GM19324 (cell line): ENCODE measurements around the gene TIA1.
"Not testable (repeated sequence)": the region's sequence is repeated elsewhere in the genome, so short reads cannot be mapped to it uniquely, and the experiment has no call there.

ENCODE experiments used
- ATAC-seq: cut with Tn5 transposase; IDR thresholded peaks from one replicate; pipeline ENCODE4 v1.9.1; 2021; ENCODE audit warnings: mild to moderate bottlenecking, moderate library complexity; ENCODE audit not compliant: unreplicated experiment, low FRiP score

The TIA1 gene

DNA sequence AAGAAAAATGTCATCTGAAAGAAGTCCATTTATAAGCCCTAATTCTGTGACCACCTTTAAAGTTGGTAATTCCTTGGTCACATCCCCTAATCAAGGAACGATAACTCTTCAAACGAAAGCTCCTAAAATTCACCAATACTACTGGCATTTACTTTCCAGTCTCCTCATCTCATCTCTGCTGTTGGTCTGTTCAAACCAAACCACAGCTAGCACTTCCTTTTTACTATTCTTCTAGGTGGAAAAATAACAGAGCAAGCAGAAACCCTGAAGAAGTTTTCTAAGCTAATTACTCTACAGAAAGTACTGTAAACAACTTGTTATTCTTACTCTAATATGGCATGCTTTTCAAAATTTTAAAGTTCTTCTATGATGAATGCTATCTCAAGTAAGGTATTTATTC lies 21.6 kb downstream of the TIA1 start:
- no peak for ATAC-seq

DNA sequence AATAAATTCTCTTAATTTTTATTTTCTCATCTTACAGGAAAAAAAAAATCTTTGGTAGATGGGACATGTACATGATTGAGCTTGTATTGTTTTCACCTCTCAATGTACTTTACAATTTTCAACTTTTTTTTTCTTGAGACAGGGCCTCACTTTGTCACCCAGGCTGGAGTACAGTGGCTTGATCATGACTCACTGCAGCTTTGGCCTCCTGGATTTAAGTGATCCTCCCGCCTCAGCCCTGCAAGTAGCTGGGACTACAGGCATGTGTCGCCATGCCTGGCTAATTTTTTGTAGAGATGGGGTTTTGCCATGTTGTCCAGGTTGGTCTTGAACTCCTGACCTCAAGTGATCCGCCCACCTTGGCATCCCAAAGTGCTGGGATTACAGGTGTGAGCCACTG lies 25.1 kb downstream of the TIA1 start:
- not testable (repeated sequence) for ATAC-seq

DNA sequence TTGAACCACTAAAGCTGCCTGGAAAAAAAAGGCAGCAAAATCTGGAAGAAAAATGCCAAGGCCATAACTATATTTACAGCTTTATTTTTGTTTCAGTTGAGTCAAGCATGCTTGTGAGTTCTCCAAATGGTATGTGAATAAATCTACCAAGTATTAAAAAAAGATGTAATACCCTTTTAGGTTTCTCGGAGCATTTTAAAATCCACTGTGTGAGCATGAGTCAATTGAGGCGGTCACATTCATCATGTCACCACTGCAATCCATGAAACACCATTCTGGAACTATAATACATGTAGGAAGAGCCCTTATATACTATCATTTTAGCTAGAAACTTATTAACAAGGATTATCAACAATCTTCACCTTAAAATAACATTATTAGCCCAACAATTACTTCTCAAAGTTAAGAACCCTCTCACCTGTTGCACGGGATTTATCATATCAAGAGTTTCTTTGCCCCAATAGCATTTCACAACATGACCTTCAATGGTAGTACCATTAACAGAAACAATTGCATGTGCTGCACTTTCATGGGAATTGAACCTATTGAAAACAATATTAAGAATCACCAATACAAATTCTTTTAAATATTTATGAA lies 33.4 kb downstream of the TIA1 start:
- ATAC-seq: no peak

DNA sequence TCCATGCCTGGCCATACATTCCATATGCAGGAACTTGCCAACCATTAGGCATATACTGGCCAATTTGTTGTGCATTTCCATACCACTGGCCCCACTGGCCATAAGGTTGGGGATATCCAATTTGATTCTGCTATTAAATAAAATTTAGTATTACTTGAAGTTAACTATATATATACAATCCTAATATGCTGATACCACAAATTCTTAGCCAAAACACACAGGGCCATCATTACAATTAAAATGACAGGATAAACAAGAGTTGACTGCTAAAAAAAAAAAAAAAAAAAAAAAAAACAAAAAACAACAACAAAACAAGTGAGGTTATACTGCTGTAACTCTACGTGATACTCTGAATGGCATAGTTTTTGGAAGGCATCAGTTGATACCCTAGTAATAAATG lies 34.1 kb downstream of the TIA1 start:
- no peak for ATAC-seq

DNA sequence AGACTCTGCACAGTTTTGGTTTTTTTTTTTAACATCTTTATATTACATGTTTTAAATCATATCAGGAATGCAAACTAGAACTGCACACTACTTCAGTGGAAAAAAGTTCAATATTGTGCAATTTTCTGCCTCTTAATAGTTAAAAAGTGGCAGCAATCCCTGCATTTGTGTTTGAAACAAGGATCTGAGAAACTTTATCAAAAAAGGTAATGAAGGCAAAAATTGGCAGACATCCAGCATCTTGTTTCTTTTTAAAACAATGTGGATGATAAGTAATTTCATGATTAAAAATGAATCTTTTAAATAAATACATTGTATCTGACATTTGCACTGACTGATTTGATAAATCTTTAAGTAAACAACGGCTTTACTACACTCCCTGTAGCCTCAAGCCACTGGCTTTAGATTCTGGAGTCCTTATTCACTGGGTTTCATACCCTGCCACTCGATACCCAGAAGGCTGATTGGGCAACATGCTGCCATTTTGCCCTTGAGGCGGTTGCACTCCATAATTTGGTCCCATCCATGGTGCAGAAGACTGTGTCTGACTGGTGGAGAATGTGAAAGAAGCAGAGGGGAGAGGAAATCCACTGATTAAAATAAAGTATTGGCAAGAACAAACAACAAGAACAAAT lies 36.0 kb downstream of the TIA1 start:
- ATAC-seq: no peak

DNA sequence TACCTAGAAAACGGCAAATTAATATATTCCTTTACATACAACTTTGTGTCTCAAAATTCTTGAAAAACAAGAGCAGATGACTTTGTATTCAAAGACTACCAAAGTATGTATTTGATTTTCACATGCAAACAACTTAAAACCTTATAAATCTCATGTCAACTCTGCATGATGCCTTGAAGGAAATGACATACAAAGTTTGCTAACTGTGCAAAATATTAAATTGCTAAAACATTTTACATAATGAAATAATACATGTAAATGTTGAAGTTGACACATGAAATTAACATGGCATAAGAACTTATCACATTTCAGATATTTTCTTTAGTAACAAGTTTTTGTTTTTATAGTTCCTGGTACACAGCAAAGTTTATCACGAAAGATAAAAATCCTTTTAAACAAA lies 36.8 kb downstream of the TIA1 start:
- no peak for ATAC-seq

DNA sequence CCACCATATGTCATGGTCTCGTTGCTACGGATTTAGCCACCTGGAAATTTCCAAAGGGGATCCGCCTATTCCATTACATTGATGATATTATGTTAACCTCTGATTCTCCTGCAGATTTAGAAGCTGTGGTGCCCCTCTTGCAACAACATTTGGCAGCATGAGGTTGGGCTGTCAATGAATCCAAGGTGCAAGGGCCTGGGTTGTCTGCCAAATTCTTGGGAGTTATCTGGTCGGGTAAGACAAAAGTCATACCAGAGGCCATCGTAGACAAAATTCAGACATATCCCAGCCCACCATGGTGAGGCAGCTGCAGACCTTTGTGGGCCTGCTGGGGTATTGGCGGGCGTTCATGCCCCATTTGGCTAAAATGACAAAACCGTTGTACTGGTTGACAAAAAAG lies 44.0 kb downstream of the TIA1 start:
- no peak for ATAC-seq

DNA sequence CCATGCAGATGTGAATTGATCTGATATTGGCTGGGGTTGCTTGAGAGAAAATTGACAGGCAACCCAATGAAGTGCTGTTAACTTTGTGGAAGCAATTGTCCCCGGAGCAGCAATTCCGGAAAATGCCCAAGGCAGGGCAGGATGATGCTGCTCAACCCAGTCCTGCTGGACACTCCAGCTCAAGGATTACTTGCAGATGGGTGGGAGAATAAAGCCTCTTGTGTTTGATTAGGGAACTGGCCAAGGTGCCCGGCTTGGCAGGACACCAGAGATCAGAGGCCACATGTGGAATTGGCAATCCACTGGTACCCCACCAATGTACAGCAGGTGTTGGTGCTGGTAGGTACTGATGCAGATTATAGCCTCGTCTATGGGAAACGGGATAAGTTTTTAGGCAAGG lies 45.3 kb downstream of the TIA1 start:
- ATAC-seq: no peak

DNA sequence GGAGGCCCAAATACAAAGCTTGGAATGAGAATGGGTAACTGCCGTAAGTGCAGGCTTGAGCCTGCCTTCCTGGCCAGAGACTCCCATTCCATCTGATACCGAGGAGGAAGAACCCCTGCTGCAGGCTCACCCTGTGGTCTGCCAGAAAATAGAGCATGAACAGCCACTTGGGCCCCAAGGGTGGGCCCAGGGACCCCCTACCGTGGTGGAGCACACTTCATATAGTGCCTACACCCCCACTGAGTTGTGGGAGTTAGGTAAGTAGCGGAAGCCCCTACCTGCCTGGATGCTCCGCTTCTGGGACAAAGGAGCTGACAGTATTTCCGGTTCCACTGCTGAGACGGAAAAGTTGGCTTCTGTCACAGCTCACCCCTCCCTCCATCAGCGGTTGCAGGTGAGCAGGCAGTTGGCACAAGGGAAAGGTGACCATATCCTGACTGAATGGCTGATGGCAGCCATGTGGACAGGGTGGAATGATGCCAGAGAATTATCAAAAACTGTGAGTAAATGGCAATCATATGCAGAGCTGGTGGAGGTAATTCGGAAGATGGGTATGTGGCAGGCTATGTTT lies 46.1 kb downstream of the TIA1 start:
- no peak for ATAC-seq

DNA sequence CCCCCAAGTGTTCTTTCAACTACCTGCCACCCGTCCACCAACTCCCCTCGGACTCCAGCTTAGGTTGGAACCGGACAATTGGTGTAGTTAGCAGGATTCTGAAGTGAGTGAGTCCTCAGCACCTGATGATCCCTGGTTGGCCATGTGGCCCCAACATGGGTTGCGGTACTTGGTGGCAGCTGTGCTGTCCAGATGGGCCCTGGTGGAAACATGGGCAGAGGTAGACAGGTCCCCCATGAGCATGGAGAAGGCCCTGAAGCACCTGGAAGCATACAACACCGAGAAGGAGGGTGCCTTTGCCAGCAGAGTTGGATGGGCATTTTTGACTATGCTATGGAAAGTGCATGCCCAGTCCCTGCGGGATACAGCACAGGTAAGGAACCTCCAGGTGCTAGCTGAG lies 46.6 kb downstream of the TIA1 start:
- ATAC-seq: no peak

DNA sequence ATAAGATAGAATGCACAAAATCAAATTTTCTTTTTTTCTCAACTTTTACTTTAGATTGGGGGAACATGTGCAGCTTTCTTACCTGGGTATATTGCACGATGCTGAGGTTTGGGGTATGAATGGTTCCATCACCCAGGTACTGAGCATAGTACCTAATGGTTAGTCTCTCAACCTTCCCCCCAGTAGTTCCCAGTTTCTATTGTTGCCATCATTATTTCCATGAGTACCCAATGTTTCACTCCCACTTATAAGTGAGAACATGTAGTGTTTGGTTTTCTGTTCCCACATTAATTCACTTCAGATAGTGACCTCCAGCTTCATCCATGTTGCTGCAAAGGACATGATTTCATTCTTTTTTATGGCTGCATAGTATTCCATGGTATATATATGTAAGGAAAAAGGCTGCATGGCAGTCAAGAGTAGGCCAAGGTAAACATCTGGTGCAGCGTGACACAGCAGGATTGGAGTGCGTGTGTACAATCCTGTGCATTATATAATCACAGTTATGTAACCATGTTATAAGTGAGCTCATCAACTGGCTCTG lies 47.1 kb downstream of the TIA1 start:
- ATAC-seq: no peak

DNA sequence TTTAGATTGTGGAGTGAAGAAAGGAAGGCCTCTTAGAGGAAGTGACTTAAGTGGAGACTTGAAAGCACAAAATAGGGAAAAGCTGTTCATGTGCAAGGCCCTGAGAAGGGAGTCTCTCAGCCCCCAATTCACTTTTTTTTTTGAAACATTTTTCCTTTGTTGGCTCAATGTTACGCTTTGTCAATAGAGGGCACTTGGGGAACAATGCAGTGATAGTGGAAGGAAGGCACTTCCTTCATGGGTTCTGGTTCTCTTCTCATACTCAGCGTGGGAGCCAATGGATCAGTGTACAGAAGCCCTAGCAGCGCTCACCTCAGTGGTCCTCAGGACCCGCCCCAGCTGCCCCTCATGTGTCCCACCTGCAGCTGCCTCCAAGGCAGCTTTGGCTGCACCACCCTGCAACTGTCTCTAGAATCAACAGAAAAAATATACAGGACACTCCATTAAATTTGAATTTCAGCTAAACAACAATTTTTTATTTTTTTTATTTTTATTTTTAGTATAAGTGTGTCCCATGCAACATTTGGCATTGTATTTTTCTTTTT lies 49.0 kb downstream of the TIA1 start:
- no peak for ATAC-seq

DNA sequence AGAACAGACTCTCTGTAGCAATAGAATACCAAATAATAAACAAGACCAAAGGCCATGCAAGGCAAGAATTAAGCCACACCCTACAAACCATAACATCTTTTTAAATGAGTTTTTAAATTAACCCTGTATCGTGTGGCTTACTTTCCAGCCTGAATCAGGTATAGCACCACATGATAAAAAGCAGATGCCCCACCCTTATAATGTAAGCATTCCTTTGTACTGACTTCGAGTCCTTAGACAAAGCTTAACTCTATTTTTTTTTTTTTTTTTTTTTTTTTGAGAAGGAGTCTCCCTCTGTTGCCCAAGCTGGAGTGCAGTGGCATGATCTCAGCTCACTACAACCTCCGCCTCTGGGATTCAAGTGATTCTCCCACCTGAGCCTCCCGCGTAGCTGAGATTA lies 55.9 kb downstream of the TIA1 start:
- no peak for ATAC-seq

DNA sequence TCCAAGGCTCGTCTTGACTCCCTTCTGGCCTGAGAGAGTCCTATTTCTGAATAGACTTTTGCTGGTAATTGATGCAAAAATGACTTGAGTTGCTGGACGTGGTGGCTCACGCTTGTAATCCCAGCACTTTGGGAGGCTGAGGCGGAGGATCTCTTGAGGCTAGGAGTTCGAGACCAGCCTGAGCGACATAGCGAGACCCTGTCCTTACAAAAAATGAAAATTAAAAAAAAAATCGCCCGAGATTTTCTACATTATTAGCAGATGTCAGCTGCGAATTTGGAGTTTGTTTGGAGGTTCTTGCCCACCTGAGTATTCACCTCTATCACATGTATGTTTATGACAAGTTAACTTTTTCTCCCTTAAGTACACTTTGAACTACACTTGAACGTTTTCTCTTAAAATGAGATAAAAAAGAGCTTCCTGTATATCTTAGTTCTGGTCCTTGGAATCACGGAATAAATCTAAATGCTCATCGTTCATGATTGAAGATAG lies 57.1 kb downstream of the TIA1 start:
- no peak for ATAC-seq

DNA sequence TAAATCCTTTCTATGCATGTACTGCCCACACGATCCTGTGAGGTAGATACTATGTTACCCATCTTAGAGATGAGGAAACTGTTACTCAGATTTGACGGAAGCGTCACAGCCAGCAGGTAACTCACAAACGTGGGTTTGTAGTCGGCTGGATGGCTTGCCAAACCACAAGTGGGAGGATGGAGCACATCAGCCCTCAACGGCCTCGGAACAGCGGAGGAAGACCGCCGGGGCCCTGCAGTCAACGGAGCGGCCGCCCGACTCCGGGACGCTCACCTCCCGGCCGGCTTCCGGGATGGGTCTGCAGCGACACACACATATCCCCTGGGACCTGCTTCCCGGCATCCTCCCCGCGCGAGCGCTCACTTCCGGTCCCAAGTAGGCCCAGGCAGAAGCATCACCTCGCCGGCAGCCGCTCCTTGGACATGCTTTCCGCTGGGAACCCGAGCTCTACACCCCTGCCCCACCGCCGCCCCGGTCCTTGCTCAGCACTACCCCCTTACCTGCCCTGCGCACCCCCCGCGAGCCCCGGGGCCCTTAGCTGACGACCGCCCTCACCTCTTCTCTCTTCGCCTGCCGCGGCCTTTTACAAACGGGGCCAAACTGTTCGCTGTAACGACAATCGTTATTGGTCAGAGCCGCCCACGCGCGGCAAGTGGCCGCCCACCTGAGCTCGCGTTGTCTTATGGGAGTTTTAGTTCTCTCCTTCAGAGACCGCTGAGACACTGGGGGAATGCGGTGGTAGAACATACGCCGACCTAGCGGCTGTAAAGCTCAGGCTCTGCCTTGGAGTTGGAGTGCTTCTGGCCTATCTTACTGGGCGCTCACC lies 57.8 kb downstream of the TIA1 start, which contains the start of gene C2orf42:
C2orf42 (minus strand) TSS at position 602 of the 826 bp plus-strand sequence. CDS start 9,034 bp downstream, outside the sequence.
- ATAC-seq: peak; percentile 87

DNA sequence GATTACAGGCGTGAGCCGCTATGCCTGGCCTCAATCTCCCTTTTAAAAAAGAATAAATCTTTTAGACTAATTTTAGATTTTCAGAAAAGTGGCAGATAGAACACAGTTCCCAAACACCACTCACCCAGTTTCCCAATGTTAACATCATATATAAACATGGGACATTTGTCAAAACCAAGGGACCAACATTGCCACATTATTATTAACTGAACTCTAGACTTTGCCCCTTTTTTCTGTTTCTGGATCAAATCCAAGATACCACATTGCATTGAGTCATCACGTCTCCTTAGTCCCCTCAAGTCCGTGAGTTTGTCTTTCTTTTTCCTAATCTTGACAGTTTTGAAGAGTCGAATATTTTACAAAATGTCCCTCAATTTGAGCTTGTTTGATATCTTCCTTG lies 60.0 kb downstream of the TIA1 start:
- no peak for ATAC-seq

DNA sequence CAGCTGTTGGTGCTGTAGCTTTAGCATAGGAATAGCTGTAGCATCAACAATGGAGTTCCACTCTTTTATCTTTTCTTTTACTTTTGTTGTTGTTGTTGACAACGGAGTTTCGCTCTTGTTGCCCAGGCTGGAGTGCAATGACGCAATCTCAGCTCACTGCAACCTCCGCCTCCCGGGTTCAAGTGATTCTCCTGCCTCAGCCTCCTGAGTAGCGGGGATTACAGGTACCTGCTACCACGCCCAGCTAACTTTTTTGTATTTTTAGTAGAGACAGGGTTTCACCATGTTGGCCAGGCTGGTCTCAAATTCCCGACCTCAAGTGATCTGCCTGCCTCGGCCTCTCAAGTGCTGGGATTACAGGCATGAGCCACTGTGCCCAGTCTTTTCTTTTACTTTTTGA lies 61.3 kb downstream of the TIA1 start:
- ATAC-seq: not testable (repeated sequence)

DNA sequence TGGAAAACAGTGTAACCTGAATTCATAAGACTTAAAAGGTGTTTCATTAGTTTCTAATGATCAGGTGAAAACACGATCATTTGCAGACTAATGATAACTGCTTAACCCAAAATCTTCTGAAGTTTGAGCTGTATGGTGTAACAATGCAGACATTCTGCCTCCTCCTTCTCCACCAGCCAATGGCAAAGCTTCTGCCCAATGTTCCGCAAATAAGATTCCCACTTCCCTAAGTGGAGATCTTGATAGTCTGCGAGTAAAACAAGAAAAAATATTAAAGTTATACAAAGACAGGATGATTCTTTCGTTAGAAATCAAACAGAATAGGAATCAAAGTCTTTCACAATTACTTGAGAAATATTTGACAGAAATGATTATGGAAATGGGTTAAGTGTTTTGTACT lies 65.7 kb downstream of the TIA1 start:
- ATAC-seq: no peak

DNA sequence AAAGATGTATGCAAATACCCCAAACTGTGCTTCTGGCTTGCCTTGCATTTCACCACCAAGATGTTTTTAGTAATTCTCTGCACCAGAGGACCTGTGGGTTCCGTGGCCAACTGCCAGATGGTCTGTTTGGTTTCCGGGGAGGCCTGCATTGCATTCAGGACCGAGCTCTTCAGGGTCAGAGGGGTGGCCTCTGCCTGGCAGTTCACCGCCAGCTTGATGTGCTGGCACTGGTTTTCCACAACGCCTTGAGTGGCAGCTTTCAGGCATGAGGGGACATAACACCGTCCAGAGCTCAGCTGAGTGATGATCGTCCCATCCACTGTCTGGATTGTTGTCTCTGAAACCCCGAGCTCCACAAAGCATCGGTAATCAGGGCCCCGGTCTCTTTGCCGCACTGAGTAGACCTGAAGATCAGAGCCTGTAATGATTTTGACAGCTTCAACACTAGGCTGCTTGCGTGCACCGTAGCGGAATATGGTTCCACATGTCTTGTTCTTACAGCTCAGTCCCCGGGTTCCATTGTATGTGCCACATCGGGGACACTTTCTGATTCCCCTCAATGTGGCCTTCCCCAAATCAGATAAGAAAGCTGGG lies 67.0 kb downstream of the TIA1 start:
- ATAC-seq: no peak

DNA sequence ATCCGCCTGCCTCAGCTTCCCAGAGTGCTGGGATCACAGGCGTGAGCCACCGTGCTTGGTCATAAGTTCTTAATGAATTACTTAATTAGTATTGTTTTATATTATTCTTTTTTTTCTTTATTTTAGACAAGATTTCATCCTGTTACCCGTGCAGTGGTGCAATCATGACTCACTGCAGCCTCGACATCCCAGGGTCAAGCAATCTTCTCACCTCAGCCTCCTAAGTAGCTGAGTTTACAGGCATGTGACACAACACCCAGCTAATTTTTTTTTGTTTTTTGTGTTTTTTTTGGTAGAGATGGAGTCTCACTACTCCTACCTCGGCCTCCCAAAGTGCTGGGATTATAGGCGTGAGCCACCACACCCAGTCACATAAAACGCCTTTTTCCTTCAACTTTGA lies 74.9 kb downstream of the TIA1 start:
- ATAC-seq: no peak
